ENCODE measurements around the gene LNX2.

LNX2 gene

DNA sequence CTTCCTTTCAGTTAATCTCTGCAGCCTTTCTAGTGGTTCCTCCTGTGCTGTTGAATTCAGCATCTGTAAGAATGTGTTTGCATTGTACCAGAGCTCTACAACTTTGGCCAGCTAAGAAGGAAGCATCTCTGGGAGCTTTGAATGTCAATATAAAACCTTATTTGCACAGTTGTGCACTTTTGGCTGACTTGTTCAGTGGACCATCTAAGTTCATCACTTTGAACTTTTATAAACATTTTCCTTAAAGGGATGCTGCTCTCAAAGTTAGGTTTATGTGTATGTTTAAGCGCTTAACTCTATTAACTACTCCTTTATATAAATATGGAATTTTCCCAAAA is 16.9 kb upstream of the LNX2 start:
- no peak for FAIRE-seq
- DNase-seq (ENCODE audit: insufficient read length, low spot score), result no peak
- TF ChIP-seq, protein P1, sequence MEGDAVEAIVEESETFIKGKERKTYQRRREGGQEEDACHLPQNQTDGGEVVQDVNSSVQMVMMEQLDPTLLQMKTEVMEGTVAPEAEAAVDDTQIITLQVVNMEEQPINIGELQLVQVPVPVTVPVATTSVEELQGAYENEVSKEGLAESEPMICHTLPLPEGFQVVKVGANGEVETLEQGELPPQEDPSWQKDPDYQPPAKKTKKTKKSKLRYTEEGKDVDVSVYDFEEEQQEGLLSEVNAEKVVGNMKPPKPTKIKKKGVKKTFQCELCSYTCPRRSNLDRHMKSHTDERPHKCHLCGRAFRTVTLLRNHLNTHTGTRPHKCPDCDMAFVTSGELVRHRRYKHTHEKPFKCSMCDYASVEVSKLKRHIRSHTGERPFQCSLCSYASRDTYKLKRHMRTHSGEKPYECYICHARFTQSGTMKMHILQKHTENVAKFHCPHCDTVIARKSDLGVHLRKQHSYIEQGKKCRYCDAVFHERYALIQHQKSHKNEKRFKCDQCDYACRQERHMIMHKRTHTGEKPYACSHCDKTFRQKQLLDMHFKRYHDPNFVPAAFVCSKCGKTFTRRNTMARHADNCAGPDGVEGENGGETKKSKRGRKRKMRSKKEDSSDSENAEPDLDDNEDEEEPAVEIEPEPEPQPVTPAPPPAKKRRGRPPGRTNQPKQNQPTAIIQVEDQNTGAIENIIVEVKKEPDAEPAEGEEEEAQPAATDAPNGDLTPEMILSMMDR (IDR thresholded peaks at IDR 0.05; ENCODE audit: insufficient read depth, missing control alignments), result no peak

- TF ChIP-seq, protein P1 (IDR thresholded peaks at IDR 0.05; ENCODE audit: insufficient read depth, missing control alignments), result no peak
- DNase-seq (ENCODE audit: insufficient read length, low spot score) (no peak), FAIRE-seq (no peak)
Measured at GRCh38 chr13:27636589-27637288, 16.4 kb upstream of the LNX2 start.

- DNase-seq (ENCODE audit: insufficient read length, low spot score) (no peak), FAIRE-seq (no peak)
- TF ChIP-seq, protein P1 (IDR thresholded peaks at IDR 0.05; ENCODE audit: insufficient read depth, missing control alignments), result no peak
Measured at GRCh38 chr13:27635266-27635665, 14.9 kb upstream of the LNX2 start.

GRCh38 chr13:27634791-27635190 is 14.5 kb upstream of the LNX2 start:
- DNase-seq (ENCODE audit: insufficient read length, low spot score) (no peak), FAIRE-seq (no peak)
- TF ChIP-seq, protein P1 (IDR thresholded peaks at IDR 0.05; ENCODE audit: insufficient read depth, missing control alignments), result no peak

DNA sequence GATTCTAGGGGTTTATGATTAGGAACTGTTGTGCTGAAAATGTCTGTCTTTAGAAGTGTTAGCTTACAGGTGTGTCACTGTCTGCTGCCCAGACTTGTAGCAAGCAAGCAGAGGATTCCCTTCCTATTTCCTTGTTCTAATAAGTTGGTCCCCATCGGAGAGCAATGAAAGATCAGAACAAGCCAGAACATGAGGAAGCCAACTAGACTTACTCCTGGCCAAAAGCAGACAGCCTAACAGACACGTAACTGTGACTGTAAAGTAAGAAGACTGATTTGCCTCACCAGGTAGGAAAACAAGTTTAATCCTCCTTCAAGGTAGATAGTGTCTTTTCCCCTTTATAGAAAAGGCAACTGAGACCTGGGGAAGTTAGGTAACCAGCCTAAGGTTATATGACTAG is 13.9 kb upstream of the LNX2 start:
- TF ChIP-seq, protein P1 (IDR thresholded peaks at IDR 0.05; ENCODE audit: insufficient read depth, missing control alignments), result no peak
- FAIRE-seq, result no peak
- no peak for DNase-seq (ENCODE audit: insufficient read length, low spot score)

GRCh38 chr13:27632648-27633047 is 12.3 kb upstream of the LNX2 start:
- TF ChIP-seq, protein P1 (IDR thresholded peaks at IDR 0.05; ENCODE audit: insufficient read depth, missing control alignments), result no peak
- FAIRE-seq, result no peak

DNA sequence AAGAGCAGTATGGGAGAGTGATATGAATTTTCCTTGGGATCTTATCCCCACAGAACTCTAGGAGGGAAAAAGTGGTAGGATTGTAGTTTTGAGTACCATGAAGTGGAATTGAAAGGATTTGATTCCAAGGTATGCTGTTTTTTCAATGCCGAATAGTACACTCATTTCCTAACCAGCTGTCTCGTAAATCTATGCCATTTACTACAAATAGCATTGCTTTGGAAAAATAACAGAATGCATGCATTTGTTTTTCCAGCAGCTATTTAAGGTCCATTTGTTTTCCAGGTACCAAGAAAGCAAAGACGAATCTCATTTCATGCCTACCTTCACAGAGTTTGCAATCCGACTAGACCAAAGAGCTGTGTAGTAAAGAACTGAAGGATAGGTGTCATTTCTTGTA is 11.9 kb upstream of the LNX2 start:
- no peak for FAIRE-seq
- TF ChIP-seq, protein P1 (IDR thresholded peaks at IDR 0.05; ENCODE audit: insufficient read depth, missing control alignments), result no peak

More at GRCh38 chr13:27632648-27633047, 12.3 kb upstream of the LNX2 start:
- DNase-seq (ENCODE audit: insufficient read length, low spot score), result no peak

More for the DNA sequence above, 11.9 kb upstream of the LNX2 start:
- DNase-seq (ENCODE audit: insufficient read length, low spot score), result no peak
